Activated CD4-positive, alpha-beta T cell treated with anti-CD3 and anti-CD28 coated beads for 4 hours (primary cell): ENCODE results near the gene STXBP1.

Experiments
- DNase-seq, 2 donors: peaks; one replicate each; pipeline ENCODE4 v3.0.0-alpha.2; 2020

Gene STXBP1

GRCh38 chr9:127694890-127695720, 83.0 kb downstream of the STXBP1 start:
- no peak for DNase-seq

DNA sequence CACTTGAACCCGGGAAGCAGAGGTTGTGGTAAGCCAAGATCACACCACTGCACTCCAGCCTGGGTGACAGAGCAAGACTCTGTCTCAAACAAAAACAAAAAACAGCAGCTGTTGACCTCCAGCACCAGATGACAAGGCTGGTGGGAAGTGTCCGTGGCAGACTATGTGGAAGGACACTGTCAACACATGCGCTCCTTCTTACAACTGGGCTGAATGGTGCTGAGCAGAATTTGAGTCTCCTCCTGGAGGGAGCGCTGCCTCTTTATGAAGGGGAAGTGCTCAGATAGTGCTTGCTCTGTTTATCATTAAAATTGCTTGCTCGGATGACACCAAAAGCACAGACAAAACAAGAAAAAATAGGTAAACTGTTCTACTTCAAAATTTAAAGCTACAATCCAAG, 85.5 kb downstream of the STXBP1 start:
- no peak for DNase-seq

GRCh38 chr9:127698386-127698785, 86.3 kb downstream of the STXBP1 start:
- no peak for DNase-seq

- peak; percentile 81 to 83 for DNase-seq
These were observed 87.1 kb downstream of the STXBP1 start for GRCh38 chr9:127698985-127699670.

GRCh38 chr9:127700140-127700539, 88.1 kb downstream of the STXBP1 start:
- no peak for DNase-seq

GRCh38 chr9:127700594-127701255, 88.6 kb downstream of the STXBP1 start:
- DNase-seq, result no peak

- DNase-seq, result no peak
These were observed 91.3 kb downstream of the STXBP1 start for GRCh38 chr9:127703289-127703946.

- DNase-seq, result no peak
These were observed 93.7 kb downstream of the STXBP1 start for GRCh38 chr9:127705577-127706379.

GRCh38 chr9:127706836-127707241, 94.8 kb downstream of the STXBP1 start, which contains the start of gene CFAP157:
Gene CFAP157 (plus strand): TSS chr9:127706988. CDS start chr9:127707032, 44 bp downstream.
- DNase-seq, result no peak

- peak; percentile 19 to 46 for DNase-seq
These were observed 95.7 kb downstream of the STXBP1 start for GRCh38 chr9:127707766-127708165.

GRCh38 chr9:127708952-127709587, 97.0 kb downstream of the STXBP1 start:
- DNase-seq, result no peak

GRCh38 chr9:127710204-127710783, 98.2 kb downstream of the STXBP1 start:
- no peak for DNase-seq

- DNase-seq, result no peak
These were observed 99.2 kb downstream of the STXBP1 start for GRCh38 chr9:127711226-127711701.

DNA sequence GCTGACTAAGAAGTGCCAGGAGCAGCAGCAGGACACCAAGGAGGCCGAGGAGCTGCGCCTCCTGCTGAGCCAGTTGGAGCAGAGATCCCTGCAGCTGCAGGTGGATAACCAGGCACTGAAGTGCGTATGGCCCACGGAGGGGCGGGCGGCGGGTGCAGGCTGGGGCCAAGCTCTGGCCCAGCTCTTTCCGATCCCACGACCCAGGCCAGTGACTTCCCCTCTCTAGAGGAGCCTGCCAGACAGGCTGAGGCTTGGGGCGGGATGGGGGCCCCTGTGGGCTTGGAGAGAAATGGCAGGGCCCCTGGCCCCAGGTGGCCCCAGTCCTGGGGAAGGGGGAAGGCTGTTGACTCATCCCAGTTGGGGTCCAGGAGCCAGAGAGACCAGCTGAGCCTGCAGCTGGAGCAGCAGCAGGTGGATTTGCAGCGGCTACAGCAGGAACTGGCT, 99.8 kb downstream of the STXBP1 start:
- no peak for DNase-seq

DNA sequence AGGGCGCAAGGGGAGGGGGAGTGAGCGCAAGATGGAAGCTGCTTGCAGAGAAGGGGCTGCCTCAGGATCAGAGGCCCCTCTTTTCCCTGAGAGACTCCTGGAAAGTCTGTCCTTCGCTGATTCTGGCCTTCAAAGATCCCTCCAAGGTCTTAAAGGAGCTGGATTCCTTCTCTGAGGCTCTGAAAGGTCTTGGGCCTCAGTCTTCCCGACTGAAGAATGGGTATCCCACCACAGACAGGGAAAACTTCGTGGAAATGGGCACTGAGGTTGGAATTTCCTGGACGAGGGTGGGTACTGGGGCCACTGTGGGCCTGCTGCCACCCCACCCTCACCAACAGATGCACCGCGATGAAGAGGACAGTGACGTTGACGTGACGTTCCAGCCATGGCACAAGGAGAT, 100.3 kb downstream of the STXBP1 start:
- DNase-seq, result no peak

DNA sequence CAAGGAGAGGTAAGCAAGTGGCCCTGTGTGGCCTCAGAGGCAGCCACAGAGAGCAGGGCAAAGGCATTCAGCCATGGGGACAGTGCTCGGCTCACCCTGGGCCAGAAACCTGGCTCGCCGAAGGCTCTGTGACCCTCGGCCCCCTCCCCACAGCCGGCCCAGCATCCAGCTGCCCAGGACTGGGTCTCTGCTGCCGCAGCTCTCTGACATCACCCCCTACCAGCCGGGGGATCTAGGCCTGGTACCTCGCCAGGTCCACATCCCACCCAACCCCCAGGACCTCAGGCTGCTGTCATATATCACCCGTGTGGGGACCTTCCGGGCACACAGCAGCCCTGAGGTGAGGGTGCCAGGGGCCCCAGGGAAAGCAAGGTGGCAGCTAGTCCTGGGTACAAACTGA, 100.8 kb downstream of the STXBP1 start:
- no peak for DNase-seq

DNA sequence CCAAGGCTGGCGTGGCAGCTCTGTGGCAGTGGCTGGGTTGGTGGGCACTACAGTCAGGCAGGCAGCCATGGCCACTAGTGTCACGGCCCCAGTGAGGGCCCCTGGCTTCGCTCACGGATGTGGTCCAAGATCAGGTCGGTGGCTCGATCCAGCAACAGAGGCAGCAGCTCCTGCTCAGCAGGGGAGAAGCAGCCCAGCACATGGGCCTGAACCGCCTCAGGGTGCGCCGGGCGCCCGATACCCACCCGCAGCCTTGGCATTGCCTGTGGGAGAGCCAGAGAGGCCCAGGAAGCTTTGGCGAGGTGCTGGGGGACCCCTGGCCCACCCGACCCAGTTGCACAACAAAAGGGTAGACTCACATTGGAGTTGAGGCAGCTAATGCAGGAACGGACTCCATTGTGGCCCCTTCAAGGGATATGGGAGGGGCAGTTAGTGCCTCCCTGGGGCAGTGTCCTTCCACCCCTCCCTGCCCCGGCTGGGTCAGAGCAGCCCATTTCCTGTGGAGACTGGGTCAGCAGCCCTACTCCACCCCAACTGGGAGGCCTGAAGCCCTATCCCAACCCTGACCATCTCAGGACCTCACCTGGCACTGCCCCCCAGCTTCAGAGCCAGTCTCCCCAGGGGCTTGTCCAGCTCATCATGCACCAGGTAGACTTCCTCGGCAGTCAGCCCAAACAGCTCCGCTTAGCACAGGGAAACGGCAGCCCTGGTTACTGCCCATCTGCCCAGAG, 102.1 kb downstream of the STXBP1 start:
- DNase-seq, result no peak

DNA sequence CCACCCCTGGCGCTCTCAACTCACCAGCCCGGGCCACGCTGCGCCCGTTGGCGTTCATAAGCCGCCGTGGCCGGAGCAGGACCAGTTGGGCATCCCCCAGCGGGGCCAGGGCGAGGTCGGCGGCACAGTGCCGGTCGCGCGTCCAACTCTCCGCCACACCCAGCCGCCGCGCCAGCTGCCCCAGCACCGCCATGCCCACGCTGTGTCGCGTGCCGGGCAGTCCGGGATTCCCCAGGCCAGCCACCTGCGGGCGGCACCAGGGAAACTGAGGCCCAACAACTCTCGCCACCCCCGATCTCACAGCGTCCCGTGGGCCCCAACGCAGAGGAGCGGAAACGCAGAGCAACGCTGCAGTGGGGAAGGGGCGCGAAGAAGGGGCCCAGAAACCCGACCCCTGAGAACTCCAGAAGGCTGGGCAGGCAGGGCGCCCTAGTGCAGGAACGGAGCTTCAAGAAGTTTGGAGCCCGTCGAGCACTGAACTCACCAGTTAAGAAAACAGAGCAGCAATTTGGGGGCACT, 102.9 kb downstream of the STXBP1 start:
- no peak for DNase-seq

- peak; percentile 96 to 97 for DNase-seq
These were observed 103.6 kb downstream of the STXBP1 start, which contains the start of the genes PTRH1 and TTC16 for GRCh38 chr9:127715470-127716337. Gene PTRH1 (minus strand): TSS chr9:127715663. CDS start chr9:127715639, 24 bp downstream. Gene TTC16 (plus strand): TSS chr9:127716079. CDS start chr9:127716146, 67 bp downstream.
